ENCODE results near the gene CAMK2N1. TPM values are rescaled to one million over a fixed set of nuclear protein-coding genes. Genes with fewer than 3 reads are reported as not detected.

CAMK2N1 gene
- polyA plus RNA-seq, 1 donor (not counting 4 experiments of a cell fraction or from before 2014, with no cell fraction given): 46.0 TPM

- FAIRE-seq: no peak
- no peaks in the 10 kb centered on the region for H3K79me2 ChIP-seq (ENCODE audit: control insufficient read depth, insufficient read depth, low read length)
- no peak for DNase-seq (ENCODE audit: low read depth, low spot score)
These were observed 23.6 kb downstream of the CAMK2N1 start for GRCh38 chr1:20462397-20462796.

GRCh38 chr1:20458717-20459116, 27.3 kb downstream of the CAMK2N1 start:
- H3K9ac ChIP-seq (ENCODE audit: control insufficient read depth, extremely low read depth, insufficient read depth, low read length): no peak overlapping the region
- no peak for FAIRE-seq
- no peak for DNase-seq (ENCODE audit: low read depth, low spot score)
- no peak for TF ChIP-seq EZH2 (IDR thresholded peaks at IDR 0.05; ENCODE audit: low read length)
- no peak for TF ChIP-seq CTCF (optimal IDR thresholded peaks at IDR 0.05 in 1 of 3, IDR thresholded peaks at IDR 0.05 in 1 of 3, conservative IDR thresholded peaks at IDR 0.05 in 1 of 3; ENCODE audit: extremely low read depth in 1 of 3, insufficient read depth in 2 of 3, low read length in 3 of 3)
- no peaks in the 10 kb centered on the region for H3K4me1 ChIP-seq (ENCODE audit: control insufficient read depth, extremely low read depth, insufficient read depth, low read length)
- no peaks in the 10 kb centered on the region for H4K20me1 ChIP-seq (ENCODE audit: control insufficient read depth, extremely low read depth, insufficient read depth, low read length)
- H3K9me1 ChIP-seq (ENCODE audit: control insufficient read depth, extremely low read depth, insufficient read depth, low read length): no peaks in the 10 kb centered on the region
- H3K79me2 ChIP-seq (ENCODE audit: control insufficient read depth, insufficient read depth, low read length): no peaks in the 10 kb centered on the region
- no peak overlapping the region for H3K27ac ChIP-seq (ENCODE audit: control insufficient read depth, insufficient read depth, low read length)
- H2AFZ ChIP-seq (ENCODE audit: control insufficient read depth, low read length): no peak overlapping the region
- H3K9me3 ChIP-seq (ENCODE audit: control insufficient read depth, low read depth, low read length): no peaks in the 10 kb centered on the region
- H3K4me3 ChIP-seq (ENCODE audit: control insufficient read depth in 2 of 3, extremely low read depth in 1 of 3, insufficient read depth in 2 of 3, low read depth in 1 of 3, low read length in 3 of 3): no peak overlapping the region
- no peaks in the 10 kb centered on the region for H3K36me3 ChIP-seq (ENCODE audit: control insufficient read depth in 2 of 2, extremely low read depth in 1 of 2, insufficient read depth in 2 of 2, low read length in 2 of 2)
- H3K27me3 ChIP-seq (ENCODE audit: control insufficient read depth, extremely low read depth, insufficient read depth, low read length): peaks cover 7% of the 10 kb centered on the region
- H3K4me2 ChIP-seq (ENCODE audit: control insufficient read depth, extremely low read depth, insufficient read depth, low read depth, low read length): no peak overlapping the region
- dilution Hi-C loops (cut with MboI; ENCODE audit: extremely low pct_ligation_motif_present, low sequenced_read_pairs): no loop called here

More at GRCh38 chr1:20462397-20462796, 23.6 kb downstream of the CAMK2N1 start:
- Histone ChIP-seq H3K4me3 (ENCODE audit: control insufficient read depth in 2 of 3, extremely low read depth in 1 of 3, insufficient read depth in 2 of 3, low read depth in 1 of 3, low read length in 3 of 3) (no peak overlapping the region), H2AFZ (ENCODE audit: control insufficient read depth, low read length) (no peak overlapping the region), H3K9me3 (ENCODE audit: control insufficient read depth, low read depth, low read length) (no peaks in the 10 kb centered on the region), H3K27ac (ENCODE audit: control insufficient read depth, insufficient read depth, low read length) (no peak overlapping the region), H3K27me3 (ENCODE audit: control insufficient read depth, extremely low read depth, insufficient read depth, low read length) (peaks cover 25% of the 10 kb centered on the region), H3K9ac (ENCODE audit: control insufficient read depth, extremely low read depth, insufficient read depth, low read length) (no peak overlapping the region), H3K4me1 (ENCODE audit: control insufficient read depth, extremely low read depth, insufficient read depth, low read length) (no peaks in the 10 kb centered on the region), H3K9me1 (ENCODE audit: control insufficient read depth, extremely low read depth, insufficient read depth, low read length) (no peaks in the 10 kb centered on the region), H4K20me1 (ENCODE audit: control insufficient read depth, extremely low read depth, insufficient read depth, low read length) (no peaks in the 10 kb centered on the region), H3K4me2 (ENCODE audit: control insufficient read depth, extremely low read depth, insufficient read depth, low read depth, low read length) (no peak overlapping the region), H3K36me3 (ENCODE audit: control insufficient read depth in 2 of 2, extremely low read depth in 1 of 2, insufficient read depth in 2 of 2, low read length in 2 of 2) (no peaks in the 10 kb centered on the region)
- dilution Hi-C loops (cut with MboI; ENCODE audit: extremely low pct_ligation_motif_present, low sequenced_read_pairs): no loop called here
- TF ChIP-seq EZH2 (IDR thresholded peaks at IDR 0.05; ENCODE audit: low read length) (no peak), CTCF (optimal IDR thresholded peaks at IDR 0.05 in 1 of 3, IDR thresholded peaks at IDR 0.05 in 1 of 3, conservative IDR thresholded peaks at IDR 0.05 in 1 of 3; ENCODE audit: extremely low read depth in 1 of 3, insufficient read depth in 2 of 3, low read length in 3 of 3) (no peak)
